ENCODE data around the gene SLC44A4.

Gene SLC44A4

DNA sequence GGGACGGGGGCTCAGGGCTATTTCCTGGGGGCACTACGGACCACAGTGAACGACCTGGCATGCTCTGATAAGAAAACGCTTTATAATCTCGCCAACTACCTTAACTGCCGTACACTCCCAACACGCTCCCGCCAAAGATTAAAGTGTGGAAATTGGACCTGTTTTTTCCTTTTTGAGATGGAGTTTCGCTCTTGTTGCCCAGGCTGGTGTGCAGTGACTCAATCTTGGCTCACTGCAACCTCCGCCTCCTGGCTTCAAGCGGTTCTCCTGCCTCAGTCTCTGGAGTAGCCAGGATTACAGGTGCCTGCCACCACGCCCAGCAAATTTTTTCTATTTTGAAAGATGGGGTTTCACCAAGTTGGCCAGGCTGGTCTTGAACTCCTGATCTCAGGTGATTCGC, 346 bp upstream of the SLC44A4 start:
- TF ChIP-seq, protein P1, sequence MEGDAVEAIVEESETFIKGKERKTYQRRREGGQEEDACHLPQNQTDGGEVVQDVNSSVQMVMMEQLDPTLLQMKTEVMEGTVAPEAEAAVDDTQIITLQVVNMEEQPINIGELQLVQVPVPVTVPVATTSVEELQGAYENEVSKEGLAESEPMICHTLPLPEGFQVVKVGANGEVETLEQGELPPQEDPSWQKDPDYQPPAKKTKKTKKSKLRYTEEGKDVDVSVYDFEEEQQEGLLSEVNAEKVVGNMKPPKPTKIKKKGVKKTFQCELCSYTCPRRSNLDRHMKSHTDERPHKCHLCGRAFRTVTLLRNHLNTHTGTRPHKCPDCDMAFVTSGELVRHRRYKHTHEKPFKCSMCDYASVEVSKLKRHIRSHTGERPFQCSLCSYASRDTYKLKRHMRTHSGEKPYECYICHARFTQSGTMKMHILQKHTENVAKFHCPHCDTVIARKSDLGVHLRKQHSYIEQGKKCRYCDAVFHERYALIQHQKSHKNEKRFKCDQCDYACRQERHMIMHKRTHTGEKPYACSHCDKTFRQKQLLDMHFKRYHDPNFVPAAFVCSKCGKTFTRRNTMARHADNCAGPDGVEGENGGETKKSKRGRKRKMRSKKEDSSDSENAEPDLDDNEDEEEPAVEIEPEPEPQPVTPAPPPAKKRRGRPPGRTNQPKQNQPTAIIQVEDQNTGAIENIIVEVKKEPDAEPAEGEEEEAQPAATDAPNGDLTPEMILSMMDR (conservative IDR thresholded peaks at IDR 0.05; ENCODE audit: control insufficient read depth, insufficient read depth, low read depth, low read length), result no peak
- H3K4me3 ChIP-seq (ENCODE audit: control insufficient read depth, low read depth, low read length), result no peak overlapping the region

DNA sequence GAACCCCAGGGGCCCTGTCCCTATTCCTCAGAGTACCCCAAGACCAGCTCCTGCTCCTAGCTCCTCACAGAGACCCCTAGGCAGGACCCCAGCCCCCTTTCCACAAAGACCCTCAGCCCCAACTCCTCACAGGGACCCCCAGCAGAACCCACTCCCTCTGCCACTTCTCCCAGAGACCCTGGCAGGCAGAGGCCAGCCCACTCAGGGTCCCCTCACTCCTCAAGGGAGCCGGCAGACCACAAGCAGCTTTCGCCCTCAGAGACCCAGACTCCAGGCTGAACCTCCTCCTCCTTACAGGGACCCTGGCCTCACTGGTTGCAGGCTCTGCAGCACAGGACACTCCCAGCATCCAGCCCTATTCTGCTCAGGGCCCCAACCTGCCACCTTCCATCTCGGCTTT, 575 bp downstream of the SLC44A4 start:
- H3K4me3 ChIP-seq (ENCODE audit: control insufficient read depth, low read depth, low read length), result no peak overlapping the region
- DNase-seq (ENCODE audit: low read depth), result no peak
- TF ChIP-seq, protein P1 (conservative IDR thresholded peaks at IDR 0.05; ENCODE audit: control insufficient read depth, insufficient read depth, low read depth, low read length), result no peak

More for the DNA sequence above, 346 bp upstream of the SLC44A4 start:
- DNase-seq (ENCODE audit: low read depth), result no peak

DNA sequence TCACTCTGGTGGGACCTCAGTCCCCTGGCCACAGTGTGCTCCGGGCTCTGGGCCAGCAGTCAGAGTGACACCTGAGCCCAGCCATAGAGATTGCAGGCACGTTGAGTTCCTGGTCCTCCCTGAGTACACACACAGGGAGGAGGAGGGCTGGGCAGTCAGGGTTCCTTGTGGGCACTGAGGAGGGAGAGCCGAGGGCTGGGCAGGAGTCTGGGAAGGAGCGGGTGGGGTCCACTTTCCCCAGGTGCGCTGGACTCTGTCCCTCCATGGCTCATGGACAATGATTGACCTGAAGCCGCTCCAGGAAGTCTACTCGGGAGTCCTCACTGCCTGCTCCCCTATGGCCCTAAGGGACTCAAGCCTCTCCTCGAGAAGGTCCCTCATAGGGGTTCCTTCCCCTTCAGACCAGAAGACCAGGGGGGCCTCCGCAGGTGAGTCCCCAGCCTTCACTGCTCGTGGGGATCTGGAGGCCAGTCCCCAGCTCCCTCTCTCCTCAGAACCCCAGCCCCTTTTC, 1.1 kb downstream of the SLC44A4 start:
- no peak for DNase-seq (ENCODE audit: low read depth)
- TF ChIP-seq, protein P1 (conservative IDR thresholded peaks at IDR 0.05; ENCODE audit: control insufficient read depth, insufficient read depth, low read depth, low read length), result no peak
- H3K4me3 ChIP-seq (ENCODE audit: control insufficient read depth, low read depth, low read length), result no peak overlapping the region

GRCh38 chr6:31877125-31877650, 1.6 kb downstream of the SLC44A4 start:
- no peak for DNase-seq (ENCODE audit: low read depth)
- TF ChIP-seq, protein P1 (conservative IDR thresholded peaks at IDR 0.05; ENCODE audit: control insufficient read depth, insufficient read depth, low read depth, low read length), result no peak
- H3K4me3 ChIP-seq (ENCODE audit: control insufficient read depth, low read depth, low read length), result no peak overlapping the region

GRCh38 chr6:31876357-31876756, 2.4 kb downstream of the SLC44A4 start:
- TF ChIP-seq, protein P1 (conservative IDR thresholded peaks at IDR 0.05; ENCODE audit: control insufficient read depth, insufficient read depth, low read depth, low read length), result no peak
- H3K4me3 ChIP-seq (ENCODE audit: control insufficient read depth, low read depth, low read length), result no peak overlapping the region
- no peak for DNase-seq (ENCODE audit: low read depth)

GRCh38 chr6:31875877-31876276, 2.9 kb downstream of the SLC44A4 start:
- H3K4me3 ChIP-seq (ENCODE audit: control insufficient read depth, low read depth, low read length), result no peak overlapping the region
- DNase-seq (ENCODE audit: low read depth), result no peak
- TF ChIP-seq, protein P1 (conservative IDR thresholded peaks at IDR 0.05; ENCODE audit: control insufficient read depth, insufficient read depth, low read depth, low read length), result no peak

Data from fibroblast of mammary gland (primary cell).